DMS 273 (cell line): ENCODE results near the gene ZNHIT2.

Experiments used
- DNase-seq: peaks from one replicate; lab custom pipeline; 2025; ENCODE audit not compliant: unreplicated experiment; lab: John Stamatoyannopoulos, UW

Gene ZNHIT2

DNA sequence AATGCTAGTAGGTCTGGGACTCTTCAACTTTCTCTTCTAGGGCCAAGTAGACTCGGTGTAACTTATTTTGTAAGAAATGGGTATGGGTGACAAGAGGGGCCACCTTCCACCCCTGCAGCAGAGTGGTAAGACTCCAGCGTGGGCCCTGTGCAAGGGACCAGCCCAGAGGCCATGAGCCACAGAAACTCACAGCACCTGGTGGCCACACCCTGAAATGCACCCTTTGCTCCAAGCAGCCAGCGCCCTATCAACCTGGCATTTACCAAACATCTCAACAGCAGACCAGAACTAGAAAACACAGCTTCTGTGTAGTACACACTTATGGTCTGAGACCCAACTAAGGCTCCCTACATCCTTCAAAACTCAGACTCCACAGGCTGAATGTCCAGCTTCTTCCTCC is 39.4 kb downstream of the ZNHIT2 start:
- peak; percentile 73 for DNase-seq

DNA sequence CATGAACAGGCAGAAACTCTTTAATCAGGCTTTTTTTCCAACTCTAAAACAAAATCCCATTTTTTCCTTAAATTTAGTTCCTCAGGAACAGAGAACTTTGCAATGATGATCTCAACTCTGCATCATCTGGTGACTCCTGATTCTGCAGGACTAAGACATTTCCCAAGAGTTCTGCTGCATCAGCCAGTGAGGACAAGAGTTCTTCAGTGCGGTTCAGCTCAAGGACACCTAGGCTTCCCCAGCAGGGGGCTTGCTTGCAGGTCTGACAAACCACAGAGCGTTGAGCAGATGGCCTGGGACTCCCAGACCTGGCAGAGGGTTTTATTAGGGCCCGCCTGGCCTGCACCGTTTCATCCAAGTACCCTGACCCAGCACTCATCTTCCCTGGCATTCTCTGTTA is 40.0 kb downstream of the ZNHIT2 start:
- DNase-seq: peak; percentile 85

- DNase-seq: no peak
Observed at GRCh38 chr11:65072631-65072966, 44.9 kb downstream of the ZNHIT2 start.

- no peak for DNase-seq
Observed at GRCh38 chr11:65071907-65072630, 45.4 kb downstream of the ZNHIT2 start.

DNA sequence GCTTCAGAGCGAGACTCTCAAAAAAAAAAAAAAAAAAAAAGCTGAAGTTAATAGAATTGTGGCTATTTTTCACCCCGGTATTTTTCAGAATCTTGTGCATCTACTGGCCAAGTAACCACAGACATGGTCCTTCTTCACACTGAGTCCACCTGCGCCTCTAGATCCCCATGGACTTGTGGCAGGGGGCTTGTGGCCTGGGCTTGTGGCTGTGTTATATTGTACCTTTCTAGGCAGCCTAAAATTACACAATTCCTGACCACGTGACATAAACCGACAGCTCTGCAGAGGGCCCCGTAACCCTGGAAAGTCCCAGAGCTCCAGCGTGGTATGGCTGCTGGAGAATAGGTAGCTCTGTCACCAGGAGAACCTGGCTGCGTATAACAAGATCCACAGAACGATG is 48.3 kb downstream of the ZNHIT2 start:
- no peak for DNase-seq

- no peak for DNase-seq
Observed at GRCh38 chr11:65067446-65067845, 50.1 kb downstream of the ZNHIT2 start.

GRCh38 chr11:65066805-65067291 is 50.7 kb downstream of the ZNHIT2 start:
- no peak for DNase-seq
